Hepatocyte (in vitro differentiated cells): ENCODE measurements around the gene EYS.

Experiments used
- CTCF ChIP-seq: fragments of 200-600 bp; sonication (generic); IDR thresholded peaks from 2 replicates; pipeline ENCODE4 v1.5.1; 2016; ENCODE audit warnings: antibody characterized with exemption, mild to moderate bottlenecking; ENCODE audit not compliant: poor library complexity
- EZH2 ChIP-seq: fragments of 200-600 bp; sonication (generic); IDR thresholded peaks from 2 replicates; pipeline ENCODE4 v1.6.1; 2016; ENCODE audit warnings: antibody characterized with exemption, mild to moderate bottlenecking, borderline replicate concordance
- EZH2phosphoT487 ChIP-seq: fragments of 200-600 bp; sonication (generic); IDR thresholded peaks from one replicate; pipeline ENCODE4 v1.6.1; 2018; ENCODE audit warnings: antibody characterized with exemption, mild to moderate bottlenecking, low read depth, moderate library complexity; ENCODE audit not compliant: unreplicated experiment, severe bottlenecking

GRCh38 chr6:64774881-64775280 lies 932.1 kb downstream of the EYS start:
- TF ChIP-seq CTCF: no peak
- TF ChIP-seq EZH2: no peak
- TF ChIP-seq EZH2phosphoT487: no peak
